H1 (cell line): ENCODE measurements around the gene SDHAF2. TPM values are rescaled to one million over a fixed set of nuclear protein-coding genes. Genes with fewer than 3 reads are reported as not detected.
"Not testable (repeated sequence)": the region's sequence is repeated elsewhere in the genome, so short reads cannot be mapped to it uniquely, and the experiment has no call there.

Source experiments
- CTCF ChIA-PET: fragments of 300-600 bp; sonication (Branson Sonifier 250); formaldehyde crosslinking; loops from one replicate; lab custom pipeline; 2021; ENCODE audit not compliant: partially characterized antibody; lab: Charles Lee
- POLR2A ChIA-PET: fragments of 300-600 bp; sonication (Branson Sonifier 250); formaldehyde crosslinking; loops from one replicate; lab custom pipeline; 2021; ENCODE audit warnings: inconsistent platforms; ENCODE audit not compliant: partially characterized antibody; lab: Charles Lee
- DNase-seq, 2 experiments: peaks; one replicate each; pipeline versions ENCODE4 v3.0.0 to v3.0.0-alpha.2; 2010 to 2022; ENCODE audit warnings: low spot score in 2 of 2, low read depth in 1 of 2, mixed read lengths in 1 of 2
- FAIRE-seq: peaks from 2 replicates; lab custom pipeline; 2011; peaks lifted over from hg19 to GRCh38; lab: Jason Lieb, UNC
- H2AFZ ChIP-seq: 2 replicates; pipeline ENCODE4 v1.8.1; 2012; ENCODE audit warnings: low read length, inconsistent platforms
- H2AK5ac ChIP-seq: 2 replicates; pipeline ENCODE4 v1.6.1; 2013; ENCODE audit warnings: low read depth, low read length
- H2BK120ac ChIP-seq: replicated peaks from 2 replicates; pipeline ENCODE3; 2013; ENCODE audit warnings: low read depth, low read length, inconsistent platforms
- H2BK12ac ChIP-seq: 2 replicates; pipeline ENCODE4 v1.6.1; 2013; ENCODE audit warnings: low read depth, low read length
- H2BK15ac ChIP-seq: 2 replicates; pipeline ENCODE4 v1.6.1; 2013; ENCODE audit warnings: low read length
- H2BK20ac ChIP-seq: 2 replicates; pipeline ENCODE4 v1.6.1; 2013; ENCODE audit warnings: low read length
- H2BK5ac ChIP-seq: 2 replicates; pipeline ENCODE4 v1.6.1; 2013; ENCODE audit warnings: low read depth, low read length
- H3K14ac ChIP-seq: 2 replicates; pipeline ENCODE4 v1.6.1; 2013; ENCODE audit warnings: inconsistent platforms; ENCODE audit not compliant: insufficient read length
- H3K18ac ChIP-seq: 2 replicates; pipeline ENCODE4 v1.6.1; 2013; ENCODE audit warnings: low read length; ENCODE audit errors: extremely low read depth
- H3K23ac ChIP-seq: 2 replicates; pipeline ENCODE4 v1.6.1; 2013; ENCODE audit warnings: inconsistent platforms; ENCODE audit not compliant: insufficient read length
- H3K23me2 ChIP-seq: 2 replicates; pipeline ENCODE4 v1.6.1; 2013; ENCODE audit warnings: low read depth, low read length
- H3K27ac ChIP-seq: 2 replicates; pipeline ENCODE4 v1.6.1; 2011; ENCODE audit warnings: low read depth, low read length, inconsistent platforms
- H3K27me3 ChIP-seq, 4 experiments: replicated peaks in 1 of 4; 1 replicate in 1 of 4; 2 replicates in 3 of 4; pipeline versions ENCODE4 v1.6.1 to v1.8.1; 2011 to 2013; ENCODE audit warnings: low read length in 3 of 4, mild to moderate bottlenecking in 3 of 4, inconsistent platforms in 2 of 4, mixed read lengths in 2 of 4, moderate library complexity in 1 of 4; ENCODE audit not compliant: control insufficient read depth in 3 of 4, insufficient read depth in 3 of 4; ENCODE audit errors: extremely low read depth in 1 of 4
- H3K36me3 ChIP-seq, 4 experiments: 2 replicates each; pipeline versions ENCODE4 v1.6.1 to v1.8.1; 2011 to 2013; ENCODE audit warnings: mild to moderate bottlenecking in 4 of 4, low read length in 3 of 4, moderate library complexity in 2 of 4, control low read depth in 1 of 4, inconsistent platforms in 1 of 4; ENCODE audit not compliant: insufficient read depth in 4 of 4, control insufficient read depth in 2 of 4
- H3K4ac ChIP-seq: replicated peaks from 2 replicates; pipeline ENCODE3; 2013; ENCODE audit warnings: low read length, low read depth, mixed read lengths, inconsistent platforms; ENCODE audit not compliant: insufficient read length
- H3K4me1 ChIP-seq, 4 experiments: replicated peaks in 1 of 4; 1 replicate in 1 of 4; 2 replicates in 3 of 4; pipeline versions ENCODE4 v1.6.1 to v1.8.1; 2011 to 2013; ENCODE audit warnings: low read length in 3 of 4, inconsistent platforms in 2 of 4, mixed read lengths in 1 of 4; ENCODE audit not compliant: insufficient read depth in 4 of 4, control insufficient read depth in 3 of 4
- H3K4me2 ChIP-seq, 2 experiments: 2 replicates each; pipeline versions ENCODE4 v1.6.1 to v1.8.1; 2011 to 2013; ENCODE audit warnings: low read depth in 2 of 2, low read length in 2 of 2, control low read depth in 1 of 2, inconsistent platforms in 1 of 2, mild to moderate bottlenecking in 1 of 2; ENCODE audit not compliant: insufficient read depth in 1 of 2
- H3K4me3 ChIP-seq, 4 experiments: fragments of 200-600, 300-600 bp in 1 of 4; sonication (generic), shearing (Covaris generic), sonication (Bioruptor Twin) in 1 of 4; 2 replicates each; pipeline versions ENCODE4 v1.5.1 to v1.8.1; 2011 to 2016; ENCODE audit warnings: low read length in 4 of 4, low read depth in 3 of 4, control low read depth in 2 of 4, inconsistent platforms in 2 of 4, mild to moderate bottlenecking in 2 of 4, mixed read lengths in 1 of 4, moderate library complexity in 1 of 4; ENCODE audit not compliant: insufficient read depth in 2 of 4; ENCODE audit errors: extremely low read depth in 1 of 4
- H3K56ac ChIP-seq: replicated peaks from 2 replicates; pipeline ENCODE3; 2013; ENCODE audit warnings: low read depth, mild to moderate bottlenecking, mixed read lengths, low read length, inconsistent platforms; ENCODE audit not compliant: insufficient read length
- H3K79me1 ChIP-seq: 2 replicates; pipeline ENCODE4 v1.6.1; 2013; ENCODE audit warnings: low read depth, low read length, control low read depth
- H3K79me2 ChIP-seq, 2 experiments: 2 replicates each; pipeline versions ENCODE4 v1.6.1 to v1.8.1; 2012 to 2013; ENCODE audit warnings: low read length in 2 of 2, mild to moderate bottlenecking in 2 of 2, inconsistent platforms in 1 of 2; ENCODE audit not compliant: insufficient read depth in 2 of 2, control insufficient read depth in 1 of 2
- H3K9ac ChIP-seq, 4 experiments: replicated peaks in 1 of 4; 1 replicate in 1 of 4; 2 replicates in 3 of 4; pipeline versions ENCODE4 v1.6.1 to v1.8.1; 2011 to 2013; ENCODE audit warnings: low read depth in 3 of 4, low read length in 3 of 4, control low read depth in 2 of 4, mild to moderate bottlenecking in 2 of 4, moderate library complexity in 2 of 4, inconsistent platforms in 1 of 4; ENCODE audit errors: extremely low read depth in 1 of 4
- H3K9me3 ChIP-seq, 2 experiments: 2 replicates each; pipeline versions ENCODE4 v1.6.1 to v1.8.1; 2012 to 2013; ENCODE audit warnings: mild to moderate bottlenecking in 2 of 2, moderate library complexity in 2 of 2, control low read depth in 1 of 2, inconsistent platforms in 1 of 2, low read depth in 1 of 2, low read length in 1 of 2, mixed read lengths in 1 of 2; ENCODE audit not compliant: insufficient read depth in 2 of 2
- H4K20me1 ChIP-seq, 2 experiments: replicated peaks in 1 of 2; 2 replicates each; pipeline versions ENCODE3 to v1.8.1; 2011 to 2013; ENCODE audit warnings: inconsistent platforms in 2 of 2, low read length in 2 of 2, mild to moderate bottlenecking in 1 of 2; ENCODE audit not compliant: insufficient read depth in 2 of 2, control insufficient read depth in 1 of 2
- H4K5ac ChIP-seq: 2 replicates; pipeline ENCODE4 v1.6.1; 2013; ENCODE audit warnings: low read length, low read depth, mixed read lengths, inconsistent platforms; ENCODE audit not compliant: insufficient read length
- H4K8ac ChIP-seq: 2 replicates; pipeline ENCODE4 v1.8.0; 2013; ENCODE audit warnings: mild to moderate bottlenecking, moderate library complexity, low read length, inconsistent platforms; ENCODE audit not compliant: insufficient read depth; ENCODE audit errors: extremely low read depth
- H4K91ac ChIP-seq: replicated peaks from 2 replicates; pipeline ENCODE3; 2013; ENCODE audit warnings: low read length, mixed read lengths, inconsistent platforms; ENCODE audit not compliant: insufficient read length
- WGBS, 2 experiments: shearing (Covaris generic) in 1 of 2; methylation state at CpG; one replicate each; pipeline versions ENCODE4 v1.1.6 to v1.1.7; 2013 to 2015; ENCODE audit warnings: low lambda C conversion rate in 2 of 2, mixed read lengths in 2 of 2, inconsistent platforms in 1 of 2, low coverage in 1 of 2, missing lambda C conversion rate in 1 of 2; ENCODE audit not compliant: insufficient replicate concordance in 2 of 2, insufficient coverage in 1 of 2, insufficient read length in 1 of 2; ENCODE audit errors: extremely low coverage in 1 of 2, missing lambda C conversion rate in 1 of 2; 5-methylcytosine and 5-hydroxymethylcytosine counted together
- polyA plus RNA-seq, 7 experiments: library from polyadenylated mRNA; depleted of rRNA in 3 of 7; stranded (reverse) in 5 of 7; unstranded in 2 of 7; fragments of >200 nt in 5 of 7; fragments of 200-250 nt in 2 of 7; gene quantifications; 1 replicate in 5 of 7; 2 replicates in 1 of 7; 4 replicates in 1 of 7; pipeline versions ENCODE4 v1.2.1 to v1.2.3, GENCODE V29; 2011 to 2013; ENCODE audit warnings: missing spikeins in 2 of 7, mixed read lengths in 2 of 7
- total RNA-seq: library from RNA; stranded (reverse); fragmentation: NEBNext Ultra II Directional; extraction: Animal tissue kit (Norgen Biotek cat#: 25700); gene quantifications from 2 replicates; pipeline ENCODE4 v1.2.1, GENCODE V29; 2021

SDHAF2 gene
- total and polyA plus RNA-seq, 2 of the 8 experiments (the other 6 are each of a cell fraction or from before 2014, with no cell fraction given), result 41.0 to 114 TPM

DNA sequence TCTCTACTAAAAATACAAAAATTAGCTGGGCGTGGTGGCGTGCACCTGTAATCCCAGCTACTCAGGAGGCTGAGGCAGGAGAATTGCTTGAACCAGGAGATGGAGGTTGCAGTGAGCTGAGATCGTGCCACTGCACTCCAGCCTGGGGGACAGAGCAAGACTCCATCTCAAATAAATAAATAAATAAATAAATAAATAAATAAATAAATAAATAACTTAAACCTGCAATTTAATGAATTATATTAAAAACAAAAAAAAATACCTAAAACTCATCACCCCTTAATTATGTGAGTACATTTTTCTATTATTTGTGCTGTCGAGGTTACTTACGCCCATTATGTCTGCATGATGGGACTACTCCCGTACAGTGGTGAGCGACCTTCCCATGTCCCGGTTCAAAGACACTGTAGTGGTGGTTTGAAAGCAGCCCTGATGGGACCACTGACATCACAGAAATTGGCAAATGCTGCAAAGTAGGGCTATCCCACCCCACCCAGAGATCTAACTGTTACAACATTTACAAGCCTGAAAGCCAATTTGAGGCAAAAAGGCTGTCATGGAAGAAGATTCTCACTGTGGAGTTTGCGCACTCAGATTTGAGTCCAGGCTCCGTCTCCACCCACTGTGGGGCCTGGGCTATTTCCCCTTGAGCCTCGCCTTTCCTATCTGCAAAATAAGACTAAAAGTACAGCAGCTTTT lies 49.6 kb downstream of the SDHAF2 start:
- not testable (repeated sequence) for H4K5ac ChIP-seq, H2BK15ac ChIP-seq, H3K23me2 ChIP-seq, H4K8ac ChIP-seq, H3K56ac ChIP-seq, H2BK12ac ChIP-seq, H3K4ac ChIP-seq, H3K14ac ChIP-seq, H3K4me2 ChIP-seq, H3K9me3 ChIP-seq, H3K27me3 ChIP-seq, H3K36me3 ChIP-seq, H2BK120ac ChIP-seq, H4K91ac ChIP-seq, H3K4me3 ChIP-seq, H3K18ac ChIP-seq, H2AFZ ChIP-seq, H4K20me1 ChIP-seq, FAIRE-seq, H2BK5ac ChIP-seq, H3K27ac ChIP-seq, H3K23ac ChIP-seq, H3K9ac ChIP-seq, H3K79me2 ChIP-seq, DNase-seq, H2BK20ac ChIP-seq, H3K79me1 ChIP-seq
- Histone ChIP-seq H2AK5ac (peak overlapping the region; percentile 44; the same call in 1 of the 2 replicates), H3K4me1 (peaks cover 0 to 19% (median 9%) of the 10 kb centered on the region in 4 experiments; a peak in 5 of 7 replicates)
- CTCF ChIA-PET, result interaction anchor here (0.7 to 57.8 kb wide), 24 partner anchors 9 to 629 kb away, joined by 3 to 2106 read pairs (median 10); partner anchors contain the start of gene LRRC10B
- 95% methylated on average over 11 of the region's 11 CpGs; no CpG with 5 or more reads in 1 of the 2 experiments for WGBS, 2 experiments
- POLR2A ChIA-PET, result interaction anchor here (1.3 to 2.1 kb wide), 4 partner anchors 9 to 50 kb away, joined by 3 to 6 read pairs (median 4); partner anchors contain the start of genes CPSF7, LRRC10B and SDHAF2
